Nephron (organoid): Measurements from ENCODE around the gene MYO7B.

ENCODE experiments used
- H3K27ac Mint-ChIP-seq, 3 experiments: 2 replicates each; pipeline ENCODE4 v1.8.0; 2020; ENCODE audit warnings: mixed read lengths in 3 of 3, mild to moderate bottlenecking in 2 of 3, moderate library complexity in 1 of 3
- H3K27me3 Mint-ChIP-seq: 2 replicates; pipeline ENCODE4 v1.8.0; 2021; ENCODE audit warnings: low read depth, mild to moderate bottlenecking, moderate library complexity, mixed read lengths
- H3K36me3 Mint-ChIP-seq: 2 replicates; pipeline ENCODE4 v1.8.0; 2020; ENCODE audit warnings: low read depth, mixed read lengths
- H3K4me1 Mint-ChIP-seq: 2 replicates; pipeline ENCODE4 v1.8.0; 2020; ENCODE audit warnings: mixed read lengths
- H3K4me3 Mint-ChIP-seq, 3 experiments: 2 replicates each; pipeline ENCODE4 v1.8.0; 2020; ENCODE audit warnings: mild to moderate bottlenecking in 3 of 3, mixed read lengths in 3 of 3, moderate library complexity in 2 of 3
- H3K9me3 Mint-ChIP-seq: 2 replicates; pipeline ENCODE4 v1.8.0; 2020; ENCODE audit warnings: mixed read lengths
- TF ChIP-seq, protein P1 (sequence below), 3 experiments: fragments of 200-600 bp; sonication (generic); IDR thresholded peaks; one replicate each; pipeline ENCODE4 v1.5.0; 2021; ENCODE audit warnings: antibody characterized with exemption in 3 of 3; ENCODE audit not compliant: unreplicated experiment in 3 of 3

Gene MYO7B

DNA sequence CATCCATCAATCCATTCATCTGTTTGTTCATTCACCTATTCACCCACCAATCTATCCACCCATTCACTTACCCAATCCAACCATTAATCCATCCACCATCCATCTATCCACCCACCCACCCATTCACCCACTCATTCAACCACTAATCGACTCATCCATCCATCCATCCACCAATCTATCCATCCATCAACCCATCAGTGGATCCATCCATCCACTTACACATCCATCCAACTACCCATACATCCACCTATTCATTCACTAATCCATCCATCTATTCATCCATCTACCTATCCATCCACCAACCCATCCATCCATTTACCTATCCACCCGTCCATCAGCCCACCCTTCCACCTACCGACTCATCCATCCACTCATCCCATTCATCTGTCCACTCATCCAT lies 11.3 kb downstream of the MYO7B start:
- Mint-ChIP-seq H3K36me3 (no peaks in the 10 kb centered on the region), H3K9me3 (no peaks in the 10 kb centered on the region), H3K27me3 (peaks cover 23% of the 10 kb centered on the region), H3K27ac (no peak overlapping the region), H3K4me3 (no peak overlapping the region), H3K4me1 (peaks cover 15% of the 10 kb centered on the region)
- TF ChIP-seq, protein P1, sequence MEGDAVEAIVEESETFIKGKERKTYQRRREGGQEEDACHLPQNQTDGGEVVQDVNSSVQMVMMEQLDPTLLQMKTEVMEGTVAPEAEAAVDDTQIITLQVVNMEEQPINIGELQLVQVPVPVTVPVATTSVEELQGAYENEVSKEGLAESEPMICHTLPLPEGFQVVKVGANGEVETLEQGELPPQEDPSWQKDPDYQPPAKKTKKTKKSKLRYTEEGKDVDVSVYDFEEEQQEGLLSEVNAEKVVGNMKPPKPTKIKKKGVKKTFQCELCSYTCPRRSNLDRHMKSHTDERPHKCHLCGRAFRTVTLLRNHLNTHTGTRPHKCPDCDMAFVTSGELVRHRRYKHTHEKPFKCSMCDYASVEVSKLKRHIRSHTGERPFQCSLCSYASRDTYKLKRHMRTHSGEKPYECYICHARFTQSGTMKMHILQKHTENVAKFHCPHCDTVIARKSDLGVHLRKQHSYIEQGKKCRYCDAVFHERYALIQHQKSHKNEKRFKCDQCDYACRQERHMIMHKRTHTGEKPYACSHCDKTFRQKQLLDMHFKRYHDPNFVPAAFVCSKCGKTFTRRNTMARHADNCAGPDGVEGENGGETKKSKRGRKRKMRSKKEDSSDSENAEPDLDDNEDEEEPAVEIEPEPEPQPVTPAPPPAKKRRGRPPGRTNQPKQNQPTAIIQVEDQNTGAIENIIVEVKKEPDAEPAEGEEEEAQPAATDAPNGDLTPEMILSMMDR (IDR thresholded peaks at IDR 0.05; ENCODE audit: unreplicated experiment in 3 of 3), result no peak

DNA sequence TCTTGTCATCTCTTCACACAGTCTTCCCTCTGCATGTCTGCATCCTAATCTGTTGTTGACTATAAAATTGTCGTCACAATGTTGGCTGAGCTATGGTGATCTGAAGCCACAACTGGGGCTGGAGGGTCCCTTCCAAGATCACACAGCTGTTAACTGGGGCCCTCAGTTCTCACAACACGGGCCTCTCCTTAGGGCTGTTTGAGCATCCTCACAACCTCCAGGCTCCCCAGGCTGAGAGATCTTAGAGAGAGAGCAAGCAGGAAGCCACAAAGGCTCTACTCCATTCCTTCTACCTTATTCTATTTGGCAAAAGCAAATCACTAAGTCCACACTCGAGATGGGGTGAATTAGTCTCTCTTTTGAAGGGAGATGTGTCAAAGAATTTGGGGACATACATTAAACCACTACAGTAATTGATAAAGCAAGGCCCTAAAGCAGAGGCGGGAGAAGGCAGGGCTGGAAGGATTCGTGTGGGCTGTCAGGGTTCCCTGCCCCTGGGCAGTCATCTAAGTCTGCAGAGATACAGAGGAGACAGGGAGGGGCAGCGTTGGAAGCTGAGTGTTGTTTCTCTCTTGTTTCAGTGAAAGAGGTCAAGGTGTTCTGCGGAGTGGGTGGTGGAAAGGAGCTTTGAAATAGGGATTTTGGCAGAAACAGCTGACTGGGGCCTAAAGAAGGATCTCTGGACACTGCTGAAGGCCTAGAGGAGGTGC lies 15.9 kb downstream of the MYO7B start:
- H3K27me3 Mint-ChIP-seq, result peaks cover 30% of the 10 kb centered on the region
- H3K9me3 Mint-ChIP-seq, result peaks cover 14% of the 10 kb centered on the region
- no peak overlapping the region for H3K4me3 Mint-ChIP-seq
- H3K36me3 Mint-ChIP-seq, result no peaks in the 10 kb centered on the region
- no peaks in the 10 kb centered on the region for H3K4me1 Mint-ChIP-seq
- no peak overlapping the region for H3K27ac Mint-ChIP-seq
- TF ChIP-seq, protein P1 (IDR thresholded peaks at IDR 0.05; ENCODE audit: unreplicated experiment in 3 of 3), result no peak

DNA sequence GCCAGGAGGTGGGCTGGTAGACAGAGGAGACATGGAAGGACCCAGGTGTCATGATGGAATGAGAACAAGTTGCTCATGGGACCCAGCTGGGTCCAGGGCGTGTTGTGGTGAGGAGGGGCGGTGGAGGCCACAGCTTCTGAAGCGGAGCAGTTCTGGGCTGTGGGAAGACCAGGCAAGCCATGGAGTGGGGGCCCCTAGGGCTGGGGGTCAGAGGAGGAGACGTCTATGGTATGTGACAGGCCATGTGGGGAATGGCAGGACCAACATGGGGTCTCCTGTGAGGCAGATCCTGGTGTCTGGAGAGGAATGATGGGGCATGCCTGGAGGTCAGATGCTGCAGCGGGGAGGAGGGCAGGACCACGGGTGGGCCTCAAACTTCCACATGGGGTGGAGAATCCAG lies 16.9 kb downstream of the MYO7B start:
- Mint-ChIP-seq H3K4me1 (no peaks in the 10 kb centered on the region), H3K36me3 (peaks cover 9% of the 10 kb centered on the region), H3K9me3 (peaks cover 22% of the 10 kb centered on the region), H3K27me3 (peaks cover 25% of the 10 kb centered on the region), H3K4me3 (no peak overlapping the region), H3K27ac (no peak overlapping the region)
- TF ChIP-seq, protein P1 (IDR thresholded peaks at IDR 0.05; ENCODE audit: unreplicated experiment in 3 of 3), result no peak

DNA sequence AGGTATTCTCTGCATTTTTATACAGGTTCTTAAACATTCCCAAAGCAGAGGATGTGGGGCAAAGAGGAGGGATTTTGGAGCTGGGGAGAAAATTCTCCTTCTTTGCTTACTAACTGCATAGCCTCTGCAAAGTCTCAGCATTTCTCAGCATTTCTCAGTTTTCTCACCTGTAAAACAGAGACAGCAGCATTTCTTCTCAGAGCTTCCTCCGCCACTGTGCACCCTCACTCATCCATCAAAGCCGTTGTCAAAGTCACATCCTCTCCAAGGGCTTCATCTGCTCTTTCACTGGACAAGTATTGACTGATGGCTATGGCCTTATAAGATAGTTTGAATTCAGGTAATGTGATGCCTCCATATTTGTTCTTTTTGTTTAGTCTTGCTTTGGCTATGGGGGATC lies 17.4 kb downstream of the MYO7B start:
- TF ChIP-seq, protein P1 (IDR thresholded peaks at IDR 0.05; ENCODE audit: unreplicated experiment in 3 of 3), result no peak
- Mint-ChIP-seq H3K27ac (no peak overlapping the region), H3K4me1 (no peaks in the 10 kb centered on the region), H3K27me3 (peaks cover 20% of the 10 kb centered on the region), H3K4me3 (no peak overlapping the region), H3K36me3 (peaks cover 9% of the 10 kb centered on the region), H3K9me3 (peaks cover 22% of the 10 kb centered on the region)

DNA sequence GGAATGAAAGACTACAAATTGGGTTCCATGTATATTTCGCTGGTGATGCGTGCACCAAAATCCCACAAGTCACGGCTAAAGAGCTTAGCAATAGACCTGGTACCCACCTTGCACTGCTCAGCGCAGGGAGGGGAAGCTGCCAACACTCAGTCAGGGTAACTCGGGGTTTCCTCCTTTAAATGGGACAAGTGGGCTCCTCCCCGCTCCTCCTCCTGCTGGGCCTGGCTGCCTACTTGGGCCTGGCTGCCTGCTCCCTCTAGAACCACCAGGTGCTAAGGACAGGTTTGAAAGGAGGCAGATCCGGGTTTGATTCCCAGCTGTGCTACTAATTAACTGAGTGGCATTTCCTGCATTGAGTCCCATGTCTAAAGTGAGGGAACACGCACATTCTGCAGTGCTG lies 23.4 kb downstream of the MYO7B start:
- no peak overlapping the region for H3K4me3 Mint-ChIP-seq
- TF ChIP-seq, protein P1 (IDR thresholded peaks at IDR 0.05; ENCODE audit: unreplicated experiment in 3 of 3), result no peak
- H3K36me3 Mint-ChIP-seq, result peaks cover 9% of the 10 kb centered on the region
- H3K9me3 Mint-ChIP-seq, result peaks cover 19% of the 10 kb centered on the region
- H3K27me3 Mint-ChIP-seq, result peaks cover 16% of the 10 kb centered on the region
- H3K4me1 Mint-ChIP-seq, result no peaks in the 10 kb centered on the region
- no peak overlapping the region for H3K27ac Mint-ChIP-seq

DNA sequence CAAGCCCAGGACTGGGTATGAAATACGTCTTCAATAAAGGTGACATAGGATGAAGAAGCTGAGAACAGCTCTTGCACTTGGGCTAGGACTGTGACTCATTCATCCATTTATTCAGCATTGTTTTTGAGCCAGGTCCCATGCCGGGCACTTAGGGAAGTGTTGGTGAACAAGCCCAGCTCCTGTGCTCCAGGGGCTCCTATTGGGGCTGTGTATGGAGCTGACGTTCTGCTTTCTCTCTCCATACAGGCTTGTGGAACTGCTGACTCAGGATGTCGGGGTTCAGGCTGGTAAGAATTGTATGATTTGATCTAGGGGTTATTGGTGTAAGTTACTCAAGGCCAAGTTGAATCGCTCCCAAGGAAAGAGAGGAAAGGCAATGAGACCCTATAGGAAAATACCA lies 24.0 kb downstream of the MYO7B start:
- H3K4me1 Mint-ChIP-seq, result no peaks in the 10 kb centered on the region
- TF ChIP-seq, protein P1 (IDR thresholded peaks at IDR 0.05; ENCODE audit: unreplicated experiment in 3 of 3), result no peak
- no peak overlapping the region for H3K27ac Mint-ChIP-seq
- H3K36me3 Mint-ChIP-seq, result peaks cover 9% of the 10 kb centered on the region
- no peak overlapping the region for H3K4me3 Mint-ChIP-seq
- peaks cover 19% of the 10 kb centered on the region for H3K9me3 Mint-ChIP-seq
- peaks cover 16% of the 10 kb centered on the region for H3K27me3 Mint-ChIP-seq
